NCI-H2196 treated with DMSO at 0.1 percent for 48 hours (cell line): Measurements from ENCODE around the gene XRCC3.
A peak's percentile ranks its signal among the peaks of the same experiment; 100 is the strongest.

ENCODE experiments used
- DNase-seq: peaks from one replicate; lab custom pipeline; 2025; ENCODE audit not compliant: unreplicated experiment; lab: John Stamatoyannopoulos, UW

Gene XRCC3

GRCh38 chr14:103715052-103716000 is at the start of gene XRCC3, which contains the start of gene ZFYVE21:
XRCC3 (minus strand) TSS chr14:103715451; CDS start chr14:103711087, 4,364 bp downstream.
ZFYVE21 (plus strand) TSS chr14:103715810; CDS start chr14:103715842, 32 bp downstream.
- peak; percentile 93 for DNase-seq

GRCh38 chr14:103763730-103764488 is 48.7 kb upstream of the XRCC3 start:
- DNase-seq = no peak

- no peak for DNase-seq
Measured at GRCh38 chr14:103762541-103762940, 47.3 kb upstream of the XRCC3 start.

GRCh38 chr14:103762036-103762435 is 46.8 kb upstream of the XRCC3 start:
- DNase-seq = no peak

GRCh38 chr14:103758059-103758776 is 43.0 kb upstream of the XRCC3 start:
- no peak for DNase-seq

- no peak for DNase-seq
Measured at GRCh38 chr14:103755060-103755459, 39.8 kb upstream of the XRCC3 start.

- DNase-seq = no peak
Measured at GRCh38 chr14:103753774-103754173, 38.5 kb upstream of the XRCC3 start.

GRCh38 chr14:103749860-103750259 is 34.6 kb upstream of the XRCC3 start:
- DNase-seq = no peak

- DNase-seq = no peak
Measured at GRCh38 chr14:103749452-103749851, 34.2 kb upstream of the XRCC3 start.

GRCh38 chr14:103748534-103748857 is 33.2 kb upstream of the XRCC3 start:
- DNase-seq = no peak

GRCh38 chr14:103746701-103747100 is 31.4 kb upstream of the XRCC3 start:
- DNase-seq = no peak

GRCh38 chr14:103745424-103745823 is 30.2 kb upstream of the XRCC3 start:
- no peak for DNase-seq

- DNase-seq = no peak
Measured at GRCh38 chr14:103744621-103745395, 29.6 kb upstream of the XRCC3 start.

GRCh38 chr14:103743691-103744090 is 28.4 kb upstream of the XRCC3 start:
- no peak for DNase-seq

GRCh38 chr14:103742499-103743255 is 27.4 kb upstream of the XRCC3 start:
- no peak for DNase-seq

GRCh38 chr14:103741876-103742275 is 26.6 kb upstream of the XRCC3 start:
- no peak for DNase-seq

- DNase-seq = no peak
Measured at GRCh38 chr14:103740991-103741689, 25.9 kb upstream of the XRCC3 start.

- DNase-seq = no peak
Measured at GRCh38 chr14:103739793-103740501, 24.7 kb upstream of the XRCC3 start.

- no peak for DNase-seq
Measured at GRCh38 chr14:103739466-103739792, 24.2 kb upstream of the XRCC3 start.
